GM12875 (cell line): Measurements from ENCODE around the gene ZNF587.
"Not testable (repeated sequence)": the region's sequence is repeated elsewhere in the genome, so short reads cannot be mapped to it uniquely, and the experiment has no call there.

Experiments
- H3K4me3 ChIP-seq: one replicate; pipeline ENCODE4 v1.5.1; 2011; ENCODE audit warnings: low read depth, low read length, control low read depth
- TF ChIP-seq, protein P1 (sequence below): IDR thresholded peaks from 2 replicates; pipeline ENCODE4 v1.5.1; 2011; ENCODE audit warnings: low read depth, mild to moderate bottlenecking, control low read depth, inconsistent platforms, low read length, moderate library complexity, borderline replicate concordance; ENCODE audit not compliant: insufficient read depth

Gene ZNF587

DNA sequence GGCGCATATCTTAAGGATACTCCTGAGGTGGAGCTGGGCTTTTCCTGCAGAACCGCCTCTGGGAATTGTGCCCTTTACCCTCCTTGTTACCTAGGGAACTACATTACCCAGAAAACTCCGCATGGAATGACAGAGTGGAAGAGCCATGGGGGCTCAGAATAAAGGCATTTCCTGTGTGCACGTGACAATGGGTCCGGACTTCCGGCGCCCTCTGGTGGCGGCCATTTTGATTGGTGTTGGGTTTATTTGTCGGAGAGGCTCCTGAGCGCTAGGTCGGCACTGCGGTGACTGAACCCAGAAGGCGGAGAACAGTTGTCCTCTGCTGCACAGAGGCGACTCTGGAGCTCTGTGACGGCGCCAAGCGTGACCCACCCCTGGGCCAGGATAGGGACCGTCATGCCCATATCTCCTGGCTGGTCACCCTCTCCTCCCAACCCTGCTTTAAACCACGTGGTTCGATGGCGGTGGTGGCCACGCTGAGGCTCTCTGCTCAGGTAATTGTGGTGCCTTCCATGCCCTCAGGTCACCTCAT, 19.5 kb upstream of the ZNF587 start, which contains the start of gene ZNF587B:
Gene ZNF587B, plus strand, starts transcription at position 229 of the 532 bp plus-strand sequence. Its CDS starts 230 bp downstream, at position 459.
- H3K4me3 ChIP-seq, result no peak within 1 kb of the TSS
- TF ChIP-seq, protein P1, sequence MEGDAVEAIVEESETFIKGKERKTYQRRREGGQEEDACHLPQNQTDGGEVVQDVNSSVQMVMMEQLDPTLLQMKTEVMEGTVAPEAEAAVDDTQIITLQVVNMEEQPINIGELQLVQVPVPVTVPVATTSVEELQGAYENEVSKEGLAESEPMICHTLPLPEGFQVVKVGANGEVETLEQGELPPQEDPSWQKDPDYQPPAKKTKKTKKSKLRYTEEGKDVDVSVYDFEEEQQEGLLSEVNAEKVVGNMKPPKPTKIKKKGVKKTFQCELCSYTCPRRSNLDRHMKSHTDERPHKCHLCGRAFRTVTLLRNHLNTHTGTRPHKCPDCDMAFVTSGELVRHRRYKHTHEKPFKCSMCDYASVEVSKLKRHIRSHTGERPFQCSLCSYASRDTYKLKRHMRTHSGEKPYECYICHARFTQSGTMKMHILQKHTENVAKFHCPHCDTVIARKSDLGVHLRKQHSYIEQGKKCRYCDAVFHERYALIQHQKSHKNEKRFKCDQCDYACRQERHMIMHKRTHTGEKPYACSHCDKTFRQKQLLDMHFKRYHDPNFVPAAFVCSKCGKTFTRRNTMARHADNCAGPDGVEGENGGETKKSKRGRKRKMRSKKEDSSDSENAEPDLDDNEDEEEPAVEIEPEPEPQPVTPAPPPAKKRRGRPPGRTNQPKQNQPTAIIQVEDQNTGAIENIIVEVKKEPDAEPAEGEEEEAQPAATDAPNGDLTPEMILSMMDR, result no peak

- not testable (repeated sequence) for H3K4me3 ChIP-seq
These were observed 12.7 kb upstream of the ZNF587 start for GRCh38 chr19:57836991-57837390.

DNA sequence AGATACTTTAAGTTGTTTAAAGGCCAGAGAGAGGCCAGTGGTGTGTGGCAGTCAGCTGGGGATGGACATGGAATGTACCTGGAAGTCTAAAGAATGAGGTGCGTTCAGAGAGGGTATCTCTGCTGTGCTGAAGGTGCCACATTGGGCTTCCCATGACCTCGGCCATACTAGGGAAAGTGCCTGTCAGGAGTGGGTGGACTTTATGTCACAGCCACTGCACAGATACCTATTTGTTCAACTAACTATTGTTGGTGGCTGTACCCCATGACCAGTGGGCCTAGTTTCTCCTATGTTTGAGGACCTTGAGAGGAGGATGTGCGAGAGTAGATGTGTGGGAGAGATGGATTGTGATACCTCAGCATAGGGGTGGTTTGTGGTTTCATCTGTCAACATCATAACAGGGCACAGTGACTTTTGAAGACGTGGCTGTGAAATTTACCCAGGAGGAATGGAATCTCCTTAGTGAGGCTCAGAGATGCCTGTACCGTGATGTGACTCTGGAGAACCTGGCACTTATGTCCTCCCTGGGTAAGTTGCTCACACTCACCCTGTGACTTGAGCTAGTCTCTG, 11.0 kb upstream of the ZNF587 start:
- not testable (repeated sequence) for H3K4me3 ChIP-seq

GRCh38 chr19:57841122-57841763, 8.4 kb upstream of the ZNF587 start:
- TF ChIP-seq, protein P1, result no peak
- H3K4me3 ChIP-seq, result no peak overlapping the region

GRCh38 chr19:57847164-57847563, 2.5 kb upstream of the ZNF587 start:
- H3K4me3 ChIP-seq, result not testable (repeated sequence)

DNA sequence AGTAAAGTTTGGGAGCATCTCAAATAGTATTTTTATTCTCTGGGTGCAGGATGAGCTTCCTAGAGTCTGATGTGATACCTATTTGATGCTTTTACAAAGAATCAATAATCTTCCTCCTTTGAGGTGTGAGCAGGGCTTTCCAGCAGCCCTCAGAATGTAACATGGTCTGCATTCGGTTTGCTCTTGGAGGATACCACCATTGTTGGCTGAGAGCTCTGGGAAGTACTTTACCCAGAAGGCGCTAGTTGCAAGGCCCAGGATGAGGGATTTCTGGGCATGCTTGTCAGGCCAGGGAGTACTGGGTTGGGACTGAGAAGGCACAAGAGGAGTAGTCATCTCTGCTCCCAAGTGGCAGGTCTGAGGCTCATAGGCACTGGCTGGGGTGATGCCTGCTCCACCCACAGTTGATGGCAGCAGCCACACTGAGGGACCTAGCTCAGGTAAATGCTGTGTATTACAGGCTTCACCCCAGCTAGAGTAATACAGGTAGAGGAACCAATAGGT, 445 bp upstream of the ZNF587 start:
- peak overlapping the region; percentile 72 for H3K4me3 ChIP-seq

GRCh38 chr19:57850553-57851017, 926 bp downstream of the ZNF587 start:
- TF ChIP-seq, protein P1, result no peak
- peak overlapping the region; percentile 72 for H3K4me3 ChIP-seq

DNA sequence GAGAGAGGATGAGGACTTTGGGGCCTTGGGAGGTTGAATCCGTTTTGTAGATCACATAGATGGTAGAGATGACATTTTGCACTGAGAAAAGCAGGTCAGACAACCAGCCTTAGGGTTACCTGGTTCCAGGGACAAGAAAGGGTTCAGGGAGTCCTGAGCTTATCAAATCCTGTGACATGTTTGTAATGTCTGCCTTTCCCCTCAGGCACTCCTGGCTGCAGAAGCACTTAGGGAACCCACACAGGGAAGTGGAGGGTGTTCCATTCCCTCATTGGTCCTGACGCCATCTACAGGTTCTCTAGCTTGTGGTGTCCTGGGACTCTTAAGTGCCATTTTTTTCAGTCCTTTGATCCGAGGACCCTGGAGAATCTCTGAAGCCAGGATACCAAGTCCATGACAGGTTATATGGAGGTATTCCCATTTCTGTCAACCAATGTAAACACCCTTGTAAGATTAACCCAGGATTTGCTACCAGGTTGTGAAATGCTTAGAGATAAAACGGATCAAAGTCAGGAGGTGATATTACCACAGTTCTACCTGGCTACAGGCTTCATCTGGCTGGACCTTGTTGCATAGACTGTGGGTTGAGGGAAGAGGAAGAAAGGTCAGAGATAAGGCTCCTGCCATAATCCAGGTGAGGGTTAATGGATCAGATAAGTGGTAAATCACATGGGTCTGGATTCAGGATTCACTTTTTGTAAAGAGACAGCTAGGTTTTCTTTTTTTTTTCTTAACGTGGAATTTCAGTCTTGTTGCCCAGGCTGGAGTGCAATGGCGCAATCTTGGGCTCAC, 2.3 kb downstream of the ZNF587 start:
- H3K4me3 ChIP-seq, result not testable (repeated sequence)

- H3K4me3 ChIP-seq, result not testable (repeated sequence)
These were observed 4.5 kb downstream of the ZNF587 start for GRCh38 chr19:57854117-57854516.

- not testable (repeated sequence) for H3K4me3 ChIP-seq
These were observed 12.7 kb downstream of the ZNF587 start for GRCh38 chr19:57862351-57862750.
